ENCODE data around the gene TOE1.

TOE1 gene

GRCh38 chr1:45373573-45373972 is 33.6 kb downstream of the TOE1 start:
- no peak for TF ChIP-seq CTCF (IDR thresholded peaks at IDR 0.05; ENCODE audit: low read depth, low read length)
- H3K4me3 ChIP-seq (ENCODE audit: low read depth, low read length): no peak overlapping the region

GRCh38 chr1:45375104-45376090 is 35.4 kb downstream of the TOE1 start:
- no peak overlapping the region for H3K4me3 ChIP-seq (ENCODE audit: low read depth, low read length)
- TF ChIP-seq CTCF (IDR thresholded peaks at IDR 0.05; ENCODE audit: low read depth, low read length): no peak

DNA sequence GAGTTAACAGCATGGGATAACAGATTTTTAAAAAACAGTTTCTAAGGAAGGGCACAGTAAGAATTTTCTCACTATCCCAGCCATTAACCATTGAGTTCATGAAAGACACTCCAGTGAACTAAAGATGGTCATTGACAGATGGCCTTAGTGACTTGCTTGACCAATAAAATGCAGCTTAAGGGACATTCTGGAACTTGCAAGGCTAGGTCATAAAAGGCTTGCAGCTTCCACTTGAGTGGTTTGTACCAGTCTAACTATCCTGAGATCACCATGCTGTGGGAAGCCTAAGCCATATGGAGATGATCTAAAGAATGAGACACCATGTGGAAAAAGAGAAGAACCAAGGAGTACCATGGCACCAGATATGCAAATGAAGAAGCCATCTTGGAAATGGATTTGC is 38.2 kb downstream of the TOE1 start:
- no peak overlapping the region for H3K4me3 ChIP-seq (ENCODE audit: low read depth, low read length)
- TF ChIP-seq CTCF (IDR thresholded peaks at IDR 0.05; ENCODE audit: low read depth, low read length): no peak

DNA sequence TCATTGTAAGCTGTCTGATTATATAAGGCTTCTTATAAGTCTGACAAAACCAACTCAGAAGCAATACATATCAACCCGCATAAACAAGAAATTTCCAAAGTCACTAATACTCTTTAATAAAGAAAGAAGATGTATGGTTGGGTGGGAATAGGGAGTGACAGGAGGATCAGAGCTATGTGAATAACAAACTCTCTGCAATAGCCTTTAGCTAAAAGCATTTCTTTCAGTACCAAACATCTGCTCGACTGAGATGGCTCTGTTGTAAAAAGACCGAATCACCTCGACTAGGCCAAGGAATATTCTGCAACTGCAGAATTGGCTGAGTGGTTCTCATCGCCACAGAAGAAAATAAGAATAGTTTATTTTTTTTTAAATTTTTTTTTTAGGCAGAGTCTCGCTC is 39.6 kb downstream of the TOE1 start:
- no peak for TF ChIP-seq CTCF (IDR thresholded peaks at IDR 0.05; ENCODE audit: low read depth, low read length)

DNA sequence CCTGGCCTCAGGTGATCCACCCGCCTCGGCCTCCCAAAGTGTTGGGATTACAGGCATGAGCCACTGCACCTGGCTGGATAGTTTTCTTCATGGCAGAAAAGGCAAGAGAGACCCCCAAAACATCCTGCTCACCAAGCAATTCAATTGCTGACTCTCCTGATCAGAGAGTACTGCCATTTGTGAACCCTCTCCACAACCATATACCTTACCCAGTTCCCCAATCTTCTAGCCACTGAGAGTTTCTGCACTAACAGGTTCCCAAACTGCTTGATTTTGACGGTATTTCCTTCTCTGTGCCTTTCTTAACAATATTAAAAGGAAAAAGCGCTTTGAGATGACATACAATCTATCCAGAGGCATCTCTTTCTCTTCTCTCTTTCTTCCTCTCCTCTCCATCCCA is 40.2 kb downstream of the TOE1 start:
- no peak for TF ChIP-seq CTCF (IDR thresholded peaks at IDR 0.05; ENCODE audit: low read depth, low read length)
- no peak overlapping the region for H3K4me3 ChIP-seq (ENCODE audit: low read depth, low read length)

More for the DNA sequence above, 39.6 kb downstream of the TOE1 start:
- H3K4me3 ChIP-seq (ENCODE audit: low read depth, low read length): no peak overlapping the region

- no peak overlapping the region for H3K4me3 ChIP-seq (ENCODE audit: low read depth, low read length)
- no peak for TF ChIP-seq CTCF (IDR thresholded peaks at IDR 0.05; ENCODE audit: low read depth, low read length)
These were observed 40.8 kb downstream of the TOE1 start for GRCh38 chr1:45380730-45381129.

DNA sequence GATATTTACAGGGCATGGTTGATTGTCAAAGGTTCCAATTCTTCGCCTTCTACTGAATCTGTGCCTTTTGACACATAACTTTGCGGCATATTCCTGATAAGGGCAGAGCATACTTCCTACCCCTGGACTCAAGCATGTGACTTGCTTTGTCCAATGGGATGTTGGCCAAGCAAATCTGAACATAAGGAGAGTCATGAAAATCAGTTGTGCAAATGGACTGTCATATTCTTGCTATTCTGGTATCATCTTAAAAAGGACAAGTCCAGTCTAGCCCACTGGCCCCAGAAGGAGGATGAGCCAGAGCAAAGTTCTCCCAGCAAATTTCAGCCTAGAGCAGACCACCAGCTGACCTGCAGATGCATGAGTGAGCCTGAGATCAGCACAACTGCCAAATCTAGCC is 41.3 kb downstream of the TOE1 start:
- no peak overlapping the region for H3K4me3 ChIP-seq (ENCODE audit: low read depth, low read length)
- no peak for TF ChIP-seq CTCF (IDR thresholded peaks at IDR 0.05; ENCODE audit: low read depth, low read length)

All from WI38 (cell line).